Measurements from ENCODE around the gene TMEM203.

The TMEM203 gene

DNA sequence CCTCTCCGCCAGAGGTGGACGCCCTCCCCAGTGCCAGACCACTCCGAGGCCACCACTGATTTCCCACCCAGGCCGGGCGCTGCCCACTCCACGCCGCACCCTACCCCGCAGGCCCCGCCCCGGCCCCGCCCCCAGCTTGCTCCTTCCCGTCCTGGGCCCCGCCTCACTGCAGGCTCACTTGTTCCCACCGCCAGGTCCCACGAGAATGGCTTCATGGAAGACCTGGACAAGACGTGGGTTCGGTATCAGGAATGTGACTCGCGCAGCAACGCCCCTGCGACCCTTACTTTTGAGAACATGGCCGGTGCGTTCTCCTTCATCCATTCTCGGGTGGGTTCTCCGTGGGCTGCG lies 42.1 kb downstream of the TMEM203 start:
- DNase-seq: no peak

DNA sequence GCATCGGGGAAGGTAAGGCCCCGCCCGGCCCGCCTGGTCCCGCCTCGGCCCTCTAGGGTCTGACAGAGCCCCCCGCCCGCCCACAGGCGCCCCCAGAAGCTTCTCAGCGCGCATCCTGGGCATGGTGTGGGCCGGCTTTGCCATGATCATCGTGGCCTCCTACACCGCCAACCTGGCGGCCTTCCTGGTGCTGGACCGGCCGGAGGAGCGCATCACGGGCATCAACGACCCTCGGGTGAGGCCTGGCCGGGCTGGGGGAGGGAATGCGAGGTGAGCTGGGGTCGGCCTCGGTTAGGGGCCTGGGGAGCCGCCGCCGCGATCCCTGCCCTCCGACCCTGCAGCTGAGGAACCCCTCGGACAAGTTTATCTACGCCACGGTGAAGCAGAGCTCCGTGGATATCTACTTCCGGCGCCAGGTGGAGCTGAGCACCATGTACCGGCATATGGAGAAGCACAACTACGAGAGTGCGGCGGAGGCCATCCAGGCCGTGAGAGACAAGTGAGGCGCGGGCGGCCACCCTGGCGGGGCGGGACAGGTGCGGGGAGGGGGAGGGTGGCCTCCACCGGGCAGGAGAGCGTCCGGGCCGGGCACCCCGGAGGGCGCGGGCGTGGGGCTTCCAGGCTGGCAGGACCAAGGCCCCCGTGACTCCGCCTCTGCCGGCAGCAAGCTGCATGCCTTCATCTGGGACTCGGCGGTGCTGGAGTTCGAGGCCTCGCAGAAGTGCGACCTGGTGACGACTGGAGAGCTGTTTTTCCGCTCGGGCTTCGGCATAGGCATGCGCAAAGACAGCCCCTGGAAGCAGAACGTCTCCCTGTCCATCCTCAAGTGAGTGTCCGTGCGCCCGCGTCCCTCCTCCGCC lies 42.7 kb downstream of the TMEM203 start:
- DNase-seq: no peak

DNA sequence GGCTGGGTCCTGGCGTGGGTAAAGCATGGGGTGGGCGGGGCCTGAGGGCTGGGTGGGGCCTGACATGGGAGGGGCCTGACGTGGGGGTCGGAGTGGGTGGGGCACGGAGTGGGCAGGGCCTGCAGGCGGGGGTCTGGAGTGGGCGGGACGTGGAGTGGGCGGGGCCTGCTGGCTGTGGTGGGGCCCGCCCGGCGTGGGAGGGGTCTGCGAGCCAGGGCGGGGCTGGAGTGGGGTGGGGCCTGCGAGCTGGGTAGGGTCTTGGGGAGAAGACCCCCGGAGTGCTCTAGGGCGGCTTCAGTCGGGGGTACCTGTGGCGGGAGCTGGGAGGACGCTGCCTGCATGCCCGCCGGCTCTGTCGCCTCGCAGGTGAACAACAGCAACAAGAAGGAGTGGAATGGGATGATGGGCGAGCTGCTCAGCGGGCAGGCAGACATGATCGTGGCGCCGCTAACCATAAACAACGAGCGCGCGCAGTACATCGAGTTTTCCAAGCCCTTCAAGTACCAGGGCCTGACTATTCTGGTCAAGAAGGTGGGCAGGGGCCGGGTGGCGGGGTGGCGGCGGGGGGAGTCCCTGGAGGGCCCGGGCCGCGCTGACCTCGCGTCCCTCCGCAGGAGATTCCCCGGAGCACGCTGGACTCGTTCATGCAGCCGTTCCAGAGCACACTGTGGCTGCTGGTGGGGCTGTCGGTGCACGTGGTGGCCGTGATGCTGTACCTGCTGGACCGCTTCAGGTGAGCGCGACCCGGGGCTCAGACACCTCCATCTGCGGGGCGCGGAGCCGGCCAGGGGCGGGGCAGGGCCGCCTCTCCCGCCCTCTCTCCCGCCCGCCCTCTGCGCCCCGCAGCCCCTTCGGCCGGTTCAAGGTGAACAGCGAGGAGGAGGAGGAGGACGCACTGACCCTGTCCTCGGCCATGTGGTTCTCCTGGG lies 43.6 kb downstream of the TMEM203 start:
- no peak for DNase-seq

DNA sequence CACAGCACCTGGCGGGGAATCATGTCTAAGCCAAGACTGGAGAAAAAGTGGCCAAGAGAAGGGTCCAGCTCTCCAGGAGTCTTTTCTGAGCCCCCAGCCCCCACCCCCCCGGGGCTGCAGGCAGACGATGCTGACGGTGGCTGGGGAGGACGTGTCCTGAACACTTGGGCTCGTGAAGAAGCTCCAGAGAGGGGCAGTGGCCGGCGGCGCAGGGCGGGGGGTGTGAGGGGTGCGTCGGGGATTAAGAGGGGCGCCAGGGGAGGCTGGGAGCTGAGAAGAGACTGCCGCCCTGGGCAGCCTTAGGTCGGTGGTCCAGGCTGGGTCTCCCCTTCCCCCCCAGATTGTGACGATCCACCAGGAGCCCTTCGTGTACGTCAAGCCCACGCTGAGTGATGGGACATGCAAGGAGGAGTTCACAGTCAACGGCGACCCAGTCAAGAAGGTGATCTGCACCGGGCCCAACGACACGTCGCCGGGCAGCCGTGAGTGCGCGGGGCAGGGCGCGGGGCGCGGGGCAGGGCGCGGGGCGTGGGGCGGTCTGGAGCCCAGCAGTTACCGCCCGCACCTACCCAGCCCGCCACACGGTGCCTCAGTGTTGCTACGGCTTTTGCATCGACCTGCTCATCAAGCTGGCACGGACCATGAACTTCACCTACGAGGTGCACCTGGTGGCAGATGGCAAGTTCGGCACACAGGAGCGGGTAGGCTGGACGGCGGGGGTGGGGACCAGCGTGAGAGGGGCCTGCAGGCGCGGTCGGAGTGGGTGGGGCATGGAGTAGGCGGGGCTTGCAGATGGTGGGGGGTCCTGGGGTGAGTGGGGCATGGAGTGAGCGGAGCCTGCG lies 44.5 kb downstream of the TMEM203 start:
- DNase-seq: no peak

DNA sequence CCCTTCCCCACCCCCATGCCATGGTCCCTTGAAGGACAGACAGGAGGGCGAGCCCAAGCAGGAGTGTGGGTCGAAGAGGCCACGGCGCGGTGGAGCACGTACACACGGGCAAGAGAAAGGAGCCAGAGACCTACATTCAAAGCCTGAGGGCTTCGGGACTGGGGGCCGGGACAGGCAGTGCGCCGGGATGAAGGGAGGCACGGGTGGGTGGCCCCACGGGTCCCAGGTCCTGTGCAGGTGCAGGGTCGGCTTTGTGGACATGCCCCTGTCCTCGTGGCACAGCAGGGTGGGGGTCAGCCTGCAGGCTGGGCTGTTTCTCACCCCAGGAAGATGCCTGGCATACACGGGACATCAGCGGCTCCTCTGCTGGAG lies 45.4 kb downstream of the TMEM203 start:
- DNase-seq: no peak

DNA sequence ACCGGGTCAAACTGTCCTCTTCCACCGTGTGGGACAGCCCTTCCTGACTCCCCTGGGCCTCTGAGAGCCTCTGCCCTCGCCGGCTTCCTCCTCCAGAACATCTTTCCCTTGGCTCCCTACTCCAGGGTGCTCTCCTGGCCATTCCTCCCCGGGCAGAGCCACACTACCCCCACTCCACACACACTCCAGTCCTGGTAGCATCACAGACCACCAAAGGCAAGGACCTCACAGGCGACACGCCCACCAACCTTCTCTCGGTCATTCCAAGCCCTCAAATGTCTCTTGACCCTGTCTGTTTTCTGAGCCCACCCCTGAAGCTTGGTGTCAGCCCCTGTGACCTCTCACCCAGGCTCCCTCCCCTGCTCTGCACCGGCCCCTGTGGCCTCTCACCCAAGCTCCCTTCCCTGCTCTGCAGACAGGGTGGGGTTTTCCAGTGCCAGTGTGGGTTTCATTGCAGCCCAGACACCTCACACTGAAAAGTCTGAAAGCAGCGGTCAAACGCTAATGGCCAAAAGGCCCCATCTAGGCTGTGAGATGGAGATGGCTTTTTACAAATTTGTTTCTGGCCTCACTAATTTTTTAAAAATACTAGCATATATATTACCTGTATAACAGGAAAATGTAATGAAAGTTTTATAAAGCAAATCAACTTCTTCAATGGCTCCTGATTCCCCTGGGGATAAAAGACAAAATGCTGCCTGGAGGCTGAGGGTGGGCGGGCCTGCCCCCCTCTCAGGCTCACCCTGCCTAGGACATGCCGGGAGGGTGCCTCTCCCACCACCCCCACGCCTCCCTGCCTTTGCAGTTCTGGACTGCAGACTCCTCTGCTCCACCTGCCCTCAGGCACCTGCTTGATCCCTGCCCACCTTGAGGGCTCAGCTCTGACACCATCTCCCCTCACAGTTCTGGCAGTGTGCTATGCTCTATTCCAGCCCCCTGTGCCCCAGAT lies 46.1 kb downstream of the TMEM203 start:
- no peak for DNase-seq

DNA sequence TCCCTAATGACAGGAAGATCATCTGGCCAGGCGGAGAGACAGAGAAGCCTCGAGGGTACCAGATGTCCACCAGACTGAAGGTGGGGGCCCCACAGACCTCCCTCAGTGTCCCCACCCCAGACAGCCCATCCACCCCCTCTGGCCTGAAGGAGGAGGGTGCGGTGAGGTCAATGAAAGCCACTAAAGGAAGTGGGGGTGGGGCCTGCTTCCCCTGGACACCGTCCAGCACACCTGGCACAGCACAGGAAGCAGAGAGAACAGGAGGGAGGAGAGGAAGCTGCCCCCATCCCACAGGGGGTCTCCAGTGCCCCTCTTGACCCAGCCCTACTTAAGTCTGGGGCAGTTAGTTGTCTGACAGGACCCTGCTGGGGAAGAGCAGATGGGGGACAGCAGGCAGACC lies 46.8 kb downstream of the TMEM203 start:
- DNase-seq: no peak

DNA sequence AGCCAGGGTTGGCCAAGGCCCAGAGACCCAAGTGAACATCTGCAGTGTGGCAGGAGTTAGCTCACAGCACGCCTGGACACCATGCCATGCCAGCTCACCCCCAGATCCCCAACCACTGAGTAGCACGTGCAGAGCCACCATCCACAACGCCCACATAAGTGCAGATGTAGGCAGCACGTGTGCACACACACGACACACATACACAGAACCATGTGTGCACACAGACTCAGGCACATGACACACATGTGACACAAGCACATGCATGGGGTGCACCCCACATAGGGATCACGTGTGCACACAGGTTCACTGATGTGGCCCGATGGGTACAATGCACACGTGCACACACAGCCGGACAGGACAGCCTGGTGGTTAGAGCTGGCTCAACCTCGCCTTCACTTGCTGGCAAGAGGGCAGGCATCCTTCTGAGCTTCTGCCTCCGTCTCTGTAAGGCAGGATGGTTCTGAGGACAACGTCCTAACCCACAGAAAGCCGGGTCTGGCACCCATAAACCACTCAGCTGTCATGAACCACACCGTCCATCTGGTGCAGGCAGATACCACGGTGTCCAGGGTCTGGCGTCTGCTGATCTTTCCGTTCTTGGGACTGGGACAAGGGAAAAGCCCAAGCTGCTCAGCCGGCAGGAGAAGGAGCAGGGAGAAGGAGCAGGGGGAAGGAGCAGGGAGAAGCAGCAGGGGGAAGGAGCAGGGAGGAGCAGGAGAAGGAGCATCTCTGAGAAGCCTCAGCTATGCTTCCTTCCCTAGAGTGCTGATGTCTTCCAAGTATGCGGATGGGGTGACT lies 47.6 kb downstream of the TMEM203 start:
- no peak for DNase-seq

DNA sequence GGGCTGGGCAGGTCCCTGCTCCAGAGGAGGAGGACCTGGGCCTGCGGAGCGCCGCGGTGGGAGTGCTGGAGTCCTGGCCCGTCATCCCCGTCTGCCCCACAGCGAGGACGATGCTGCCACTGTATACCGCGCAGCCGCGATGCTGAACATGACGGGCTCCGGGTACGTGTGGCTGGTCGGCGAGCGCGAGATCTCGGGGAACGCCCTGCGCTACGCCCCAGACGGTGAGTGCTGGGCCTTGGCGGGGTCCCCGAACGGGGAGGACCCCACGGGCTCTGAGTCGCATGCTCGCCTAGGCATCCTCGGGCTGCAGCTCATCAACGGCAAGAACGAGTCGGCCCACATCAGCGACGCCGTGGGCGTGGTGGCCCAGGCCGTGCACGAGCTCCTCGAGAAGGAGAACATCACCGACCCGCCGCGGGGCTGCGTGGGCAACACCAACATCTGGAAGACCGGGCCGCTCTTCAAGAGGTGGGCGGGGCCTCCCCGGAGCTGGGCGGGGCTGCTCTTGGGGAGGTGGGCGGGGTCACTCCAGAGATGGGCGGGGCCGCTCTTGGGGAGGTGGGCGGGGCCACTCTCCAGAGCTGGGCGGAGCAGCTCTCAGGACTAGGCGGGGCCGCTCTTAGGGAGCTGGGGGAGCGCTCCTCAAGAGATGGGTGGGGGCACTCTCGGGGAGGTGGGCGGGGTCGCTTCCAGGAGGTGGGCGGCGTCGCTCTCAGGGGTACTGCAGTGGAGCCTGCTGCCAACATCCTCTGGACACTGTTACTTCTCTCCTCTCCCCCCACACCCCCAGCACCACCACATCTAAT lies 48.7 kb downstream of the TMEM203 start:
- DNase-seq: no peak
